ENCODE measurements around the gene CDCA3. TPM values are rescaled to one million over a fixed set of nuclear protein-coding genes. Genes with fewer than 3 reads are reported as not detected.

Gene CDCA3
- total and polyA plus RNA-seq, 2 of the 13 experiments (the other 11 are each of a cell fraction or from before 2014, with no cell fraction given) = 32.7 to 56.5 TPM

DNA sequence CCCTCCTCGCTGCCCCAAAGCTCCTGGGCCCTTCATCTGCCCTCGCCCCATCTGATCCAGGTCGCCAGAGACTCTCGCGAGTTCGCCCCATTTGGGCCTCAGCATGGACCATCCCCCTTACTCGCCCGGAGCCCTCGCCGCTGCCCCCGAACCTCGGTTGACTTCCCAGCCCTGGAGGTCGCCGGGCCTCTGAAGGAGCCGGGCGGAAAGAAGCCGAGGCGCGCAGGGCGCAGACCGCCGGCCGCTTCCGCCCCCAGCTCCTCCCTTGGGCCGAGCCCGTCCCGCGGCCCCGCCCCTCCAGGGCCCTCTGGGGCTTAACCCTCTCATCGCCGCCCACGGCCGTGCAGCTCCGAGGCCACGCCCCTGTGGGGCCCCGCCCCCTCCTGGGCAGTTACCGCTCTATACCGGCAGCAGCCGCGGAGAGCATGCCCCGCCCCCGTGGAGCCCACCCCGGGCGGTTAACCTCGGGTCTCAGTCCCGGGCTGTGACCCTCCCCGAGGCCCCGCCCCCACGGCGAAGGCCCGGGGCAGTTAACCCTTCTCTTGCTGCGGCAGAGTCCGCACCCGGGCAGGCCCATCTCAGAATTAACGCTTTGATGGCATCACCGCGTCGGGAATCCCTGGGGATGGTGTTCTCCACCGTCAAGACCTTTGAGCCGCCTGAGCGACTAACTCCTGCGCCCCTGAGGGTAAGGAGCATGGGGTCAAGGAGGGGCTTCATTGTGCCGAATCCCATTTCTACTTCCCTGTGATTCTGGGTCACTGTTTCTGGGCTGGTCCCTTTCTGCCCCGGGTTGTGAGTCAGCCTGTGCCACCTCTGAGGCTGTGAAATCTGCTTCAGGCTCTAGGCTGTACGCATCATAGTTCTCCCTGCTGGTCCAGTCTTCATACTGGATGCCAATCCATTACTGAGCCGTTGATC lies 22.3 kb upstream of the CDCA3 start, which contains the start of gene SPSB2 (continued):
- TF ChIP-seq, protein P1, sequence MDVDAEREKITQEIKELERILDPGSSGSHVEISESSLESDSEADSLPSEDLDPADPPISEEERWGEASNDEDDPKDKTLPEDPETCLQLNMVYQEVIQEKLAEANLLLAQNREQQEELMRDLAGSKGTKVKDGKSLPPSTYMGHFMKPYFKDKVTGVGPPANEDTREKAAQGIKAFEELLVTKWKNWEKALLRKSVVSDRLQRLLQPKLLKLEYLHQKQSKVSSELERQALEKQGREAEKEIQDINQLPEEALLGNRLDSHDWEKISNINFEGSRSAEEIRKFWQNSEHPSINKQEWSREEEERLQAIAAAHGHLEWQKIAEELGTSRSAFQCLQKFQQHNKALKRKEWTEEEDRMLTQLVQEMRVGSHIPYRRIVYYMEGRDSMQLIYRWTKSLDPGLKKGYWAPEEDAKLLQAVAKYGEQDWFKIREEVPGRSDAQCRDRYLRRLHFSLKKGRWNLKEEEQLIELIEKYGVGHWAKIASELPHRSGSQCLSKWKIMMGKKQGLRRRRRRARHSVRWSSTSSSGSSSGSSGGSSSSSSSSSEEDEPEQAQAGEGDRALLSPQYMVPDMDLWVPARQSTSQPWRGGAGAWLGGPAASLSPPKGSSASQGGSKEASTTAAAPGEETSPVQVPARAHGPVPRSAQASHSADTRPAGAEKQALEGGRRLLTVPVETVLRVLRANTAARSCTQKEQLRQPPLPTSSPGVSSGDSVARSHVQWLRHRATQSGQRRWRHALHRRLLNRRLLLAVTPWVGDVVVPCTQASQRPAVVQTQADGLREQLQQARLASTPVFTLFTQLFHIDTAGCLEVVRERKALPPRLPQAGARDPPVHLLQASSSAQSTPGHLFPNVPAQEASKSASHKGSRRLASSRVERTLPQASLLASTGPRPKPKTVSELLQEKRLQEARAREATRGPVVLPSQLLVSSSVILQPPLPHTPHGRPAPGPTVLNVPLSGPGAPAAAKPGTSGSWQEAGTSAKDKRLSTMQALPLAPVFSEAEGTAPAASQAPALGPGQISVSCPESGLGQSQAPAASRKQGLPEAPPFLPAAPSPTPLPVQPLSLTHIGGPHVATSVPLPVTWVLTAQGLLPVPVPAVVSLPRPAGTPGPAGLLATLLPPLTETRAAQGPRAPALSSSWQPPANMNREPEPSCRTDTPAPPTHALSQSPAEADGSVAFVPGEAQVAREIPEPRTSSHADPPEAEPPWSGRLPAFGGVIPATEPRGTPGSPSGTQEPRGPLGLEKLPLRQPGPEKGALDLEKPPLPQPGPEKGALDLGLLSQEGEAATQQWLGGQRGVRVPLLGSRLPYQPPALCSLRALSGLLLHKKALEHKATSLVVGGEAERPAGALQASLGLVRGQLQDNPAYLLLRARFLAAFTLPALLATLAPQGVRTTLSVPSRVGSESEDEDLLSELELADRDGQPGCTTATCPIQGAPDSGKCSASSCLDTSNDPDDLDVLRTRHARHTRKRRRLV (CRISPR knock-in tag; IDR thresholded peaks at IDR 0.05) = 0 out of 2 replicates have a peak, but pooled peaks have one; percentile 7
- TF ChIP-seq CREM (IDR thresholded peaks at IDR 0.05) (peak; percentile 46; the same call in 1 of the 2 replicates), CREM (CRISPR knock-in tag; IDR thresholded peaks at IDR 0.05) (no peak), HBP1 (CRISPR knock-in tag; IDR thresholded peaks at IDR 0.05; ENCODE audit: low read depth) (peak; percentile 53; the same call in 1 of the 2 replicates), TFE3 (CRISPR knock-in tag; IDR thresholded peaks at IDR 0.05) (peak; percentile 12; the same call in 1 of the 2 replicates), ZFAT (CRISPR knock-in tag; conservative IDR thresholded peaks at IDR 0.05) (peak; percentile 61; the same call in 1 of the 2 replicates), HOXA3 (CRISPR knock-in tag; IDR thresholded peaks at IDR 0.05) (peak; percentile 48; the same call in 1 of the 2 replicates), ERF (CRISPR knock-in tag; IDR thresholded peaks at IDR 0.05) (peak; percentile 50), KDM2A (CRISPR knock-in tag; IDR thresholded peaks at IDR 0.05; ENCODE audit: borderline replicate concordance, low read depth) (peak; percentile 90), ARID2 (CRISPR knock-in tag; IDR thresholded peaks at IDR 0.05; ENCODE audit: borderline replicate concordance) (peak; percentile 47; the same call in 1 of the 2 replicates), NR2F6 (IDR thresholded peaks at IDR 0.05) (0 out of 2 replicates have a peak, but pooled peaks have one; percentile 37), NR2F6 (CRISPR knock-in tag; IDR thresholded peaks at IDR 0.05) (peak; percentile 55), MEF2D (CRISPR knock-in tag; IDR thresholded peaks at IDR 0.05) (peak; percentile 53), ATF4 (CRISPR knock-in tag; IDR thresholded peaks at IDR 0.05) (0 out of 4 replicates have a peak, but pooled peaks of 1 of the 2 experiments have one; percentile 15)
- TF ChIP-seq, protein P2, sequence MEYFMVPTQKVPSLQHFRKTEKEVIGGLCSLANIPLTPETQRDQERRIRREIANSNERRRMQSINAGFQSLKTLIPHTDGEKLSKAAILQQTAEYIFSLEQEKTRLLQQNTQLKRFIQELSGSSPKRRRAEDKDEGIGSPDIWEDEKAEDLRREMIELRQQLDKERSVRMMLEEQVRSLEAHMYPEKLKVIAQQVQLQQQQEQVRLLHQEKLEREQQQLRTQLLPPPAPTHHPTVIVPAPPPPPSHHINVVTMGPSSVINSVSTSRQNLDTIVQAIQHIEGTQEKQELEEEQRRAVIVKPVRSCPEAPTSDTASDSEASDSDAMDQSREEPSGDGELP (IDR thresholded peaks at IDR 0.05; ENCODE audit: borderline replicate concordance, low read depth) = 0 out of 2 replicates have a peak, but pooled peaks have one; percentile 22
- TF ChIP-seq, protein P3, sequence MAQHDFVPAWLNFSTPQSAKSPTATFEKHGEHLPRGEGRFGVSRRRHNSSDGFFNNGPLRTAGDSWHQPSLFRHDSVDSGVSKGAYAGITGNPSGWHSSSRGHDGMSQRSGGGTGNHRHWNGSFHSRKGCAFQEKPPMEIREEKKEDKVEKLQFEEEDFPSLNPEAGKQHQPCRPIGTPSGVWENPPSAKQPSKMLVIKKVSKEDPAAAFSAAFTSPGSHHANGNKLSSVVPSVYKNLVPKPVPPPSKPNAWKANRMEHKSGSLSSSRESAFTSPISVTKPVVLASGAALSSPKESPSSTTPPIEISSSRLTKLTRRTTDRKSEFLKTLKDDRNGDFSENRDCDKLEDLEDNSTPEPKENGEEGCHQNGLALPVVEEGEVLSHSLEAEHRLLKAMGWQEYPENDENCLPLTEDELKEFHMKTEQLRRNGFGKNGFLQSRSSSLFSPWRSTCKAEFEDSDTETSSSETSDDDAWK (CRISPR knock-in tag; IDR thresholded peaks at IDR 0.05) = no peak

Measured in HepG2 (cell line).